Caco-2 (cell line): ENCODE measurements around the gene NLGN2. TPM values are rescaled to one million over a fixed set of nuclear protein-coding genes. Genes with fewer than 3 reads are reported as not detected.
A peak's percentile ranks its signal among the peaks of the same experiment; 100 is the strongest.
"Not testable (repeated sequence)": the region's sequence is repeated elsewhere in the genome, so short reads cannot be mapped to it uniquely, and the experiment has no call there.

Experiments
- Bru-seq: library from RNA; stranded (reverse); fragments of 400-500 nt; gene quantifications from one replicate; lab custom pipeline; 2021; lab: Mats Ljungman, UMichigan
- BruChase-seq, 2 experiments: library from RNA; stranded (reverse); fragments of 400-500 nt; gene quantifications; one replicate each; lab custom pipeline; 2021; lab: Mats Ljungman, UMichigan
- BruUV-seq: library from RNA; stranded (reverse); fragments of 400-500 nt; replicated peaks from 2 replicates; lab custom pipeline; 2021; lab: Mats Ljungman, UMichigan
- CTCF ChIA-PET: fragments of 300-600 bp; sonication (Branson Sonifier 250); formaldehyde crosslinking; loops from one replicate; lab custom pipeline; 2022; ENCODE audit warnings: antibody characterized with exemption; lab: Charles Lee
- POLR2A ChIA-PET: fragments of 300-600 bp; sonication (Branson Sonifier 250); formaldehyde crosslinking; loops from one replicate; lab custom pipeline; 2022; ENCODE audit warnings: antibody characterized with exemption; lab: Charles Lee
- DNase-seq, 2 experiments: peaks; one replicate each; pipeline versions ENCODE4 v3.0.0 to v3.0.0-alpha.2; 2020 to 2022
- H3K27me3 ChIP-seq: replicated peaks from 2 replicates; pipeline ENCODE4 v1.6.0; 2011; ENCODE audit warnings: low read length; ENCODE audit not compliant: control insufficient read depth, insufficient read depth
- H3K36me3 ChIP-seq: 2 replicates; pipeline ENCODE4 v1.5.1; 2011; ENCODE audit warnings: low read length; ENCODE audit not compliant: control insufficient read depth, insufficient read depth
- H3K4me1 ChIP-seq: fragments of 250-450 bp; sonication (Bioruptor Pico); 2 replicates; pipeline ENCODE4 v1.5.1; 2020; ENCODE audit warnings: mild to moderate bottlenecking
- H3K4me3 ChIP-seq: 2 replicates; pipeline ENCODE4 v1.5.1; 2011; ENCODE audit warnings: low read depth, mild to moderate bottlenecking, control low read depth, low read length
- H3K9me3 ChIP-seq: fragments of 250-450 bp; sonication (Bioruptor Pico); 2 replicates; pipeline ENCODE4 v1.5.1; 2020; ENCODE audit warnings: mild to moderate bottlenecking, moderate library complexity
- H3K27ac Mint-ChIP-seq: one replicate; pipeline ENCODE4 v1.8.0; 2022; ENCODE audit warnings: mixed read lengths; ENCODE audit not compliant: unreplicated experiment
- H3K27me3 Mint-ChIP-seq: one replicate; pipeline ENCODE4 v1.8.0; 2022; ENCODE audit warnings: mixed read lengths; ENCODE audit not compliant: insufficient read depth, unreplicated experiment
- H3K36me3 Mint-ChIP-seq: one replicate; pipeline ENCODE4 v1.8.0; 2022; ENCODE audit warnings: mild to moderate bottlenecking, mixed read lengths; ENCODE audit not compliant: insufficient read depth, unreplicated experiment
- H3K4me1 Mint-ChIP-seq: one replicate; pipeline ENCODE4 v1.8.0; 2022; ENCODE audit warnings: low read depth, mixed read lengths; ENCODE audit not compliant: unreplicated experiment
- H3K4me3 Mint-ChIP-seq: one replicate; pipeline ENCODE4 v1.8.0; 2022; ENCODE audit warnings: mild to moderate bottlenecking, moderate library complexity, mixed read lengths; ENCODE audit not compliant: unreplicated experiment
- H3K9me3 Mint-ChIP-seq: one replicate; pipeline ENCODE4 v1.8.0; 2022; ENCODE audit warnings: mixed read lengths; ENCODE audit not compliant: unreplicated experiment
- intact Hi-C: fragments of 100-400 bp; cut with micrococcal nuclease; formaldehyde crosslinking; loops from one replicate; pipeline ENCODE4 v1.10.0; 2022; ENCODE audit not compliant: unreplicated experiment
- long read RNA-seq: library from polyadenylated mRNA; stranded (forward); transcript quantifications from one replicate; pipeline ENCODE4 v2.0.0, GENCODE V29; 2022
- total RNA-seq: library from RNA; stranded (reverse); gene quantifications from 2 replicates; pipeline ENCODE4 v1.2.3, GENCODE V29; 2022
- TF ChIP-seq, protein P1 (sequence below), 2 experiments: fragments of 200-600 bp in 1 of 2; IDR thresholded peaks; 1 replicate in 1 of 2; 2 replicates in 1 of 2; pipeline versions ENCODE4 v1.5.1 to v1.8.0; 2011 to 2022; ENCODE audit warnings: antibody characterized with exemption in 1 of 2, control low read depth in 1 of 2, inconsistent platforms in 1 of 2, low read depth in 1 of 2, low read length in 1 of 2, mild to moderate bottlenecking in 1 of 2, moderate library complexity in 1 of 2; ENCODE audit not compliant: insufficient read depth in 1 of 2, severe bottlenecking in 1 of 2, unreplicated experiment in 1 of 2

The NLGN2 gene
- total RNA-seq = 12.6 and 16.1 TPM in 2 replicates
- percentile 43 among the genes with signal in this experiment for Bru-seq, nascent RNA
- percentile 54 among the genes with signal in this experiment for BruChase-seq, experiment 1, labeled RNA remaining after a 2-hour chase
- BruChase-seq, experiment 2, labeled RNA remaining after a 6-hour chase = percentile 72 among the genes with signal in this experiment
- long read RNA-seq, partial matches to known transcripts = 0 of 6 reads
- long read RNA-seq, other reads (novel, unspliced or antisense) = 6 of 6 reads

DNA sequence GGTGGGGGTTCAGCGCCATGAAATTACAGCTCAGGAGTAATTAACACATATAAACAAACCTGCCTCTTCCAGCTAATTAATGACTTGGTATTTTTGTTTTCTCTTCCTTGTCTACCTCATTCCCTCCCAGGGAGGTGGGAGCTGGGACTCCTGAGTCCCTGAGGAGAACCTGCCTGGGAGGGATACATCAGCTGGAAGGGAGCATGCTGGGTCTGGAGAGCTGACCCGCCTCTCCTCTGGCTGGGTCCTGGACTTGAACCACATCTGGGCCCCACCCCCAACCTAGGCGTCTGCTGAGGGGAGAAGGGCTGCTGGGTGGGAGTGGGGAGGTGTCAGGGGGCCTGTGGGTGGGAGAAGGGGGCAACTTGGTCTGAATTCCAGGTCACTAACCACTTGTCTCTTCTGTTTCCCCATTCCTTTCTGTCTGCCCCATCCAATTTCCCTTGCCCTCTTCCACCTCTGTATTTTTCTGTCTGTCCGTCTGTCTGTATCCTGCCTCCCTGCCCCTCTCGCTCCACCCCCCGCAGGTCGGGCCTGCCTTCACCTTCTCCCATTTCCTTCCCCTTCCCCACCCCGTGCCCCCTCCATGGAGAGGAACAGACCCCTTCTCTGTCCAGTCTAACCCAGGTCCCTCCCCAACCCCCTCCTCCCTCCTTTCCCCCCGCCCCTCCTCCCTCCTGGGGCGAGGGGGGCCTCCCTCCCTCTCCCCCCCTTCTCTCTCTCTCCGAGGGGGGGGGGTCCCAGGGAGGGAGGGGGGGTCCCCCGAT lies at the start of gene NLGN2:
Gene NLGN2 (plus strand): TSS at position 361 of the 767 bp plus-strand sequence. CDS start 411 bp downstream, outside the sequence.
- intact Hi-C loops = no loop called here
- no peak for DNase-seq
- Histone ChIP-seq H3K4me3 (no peak within 1 kb of the TSS), H3K9me3 (no peaks in the 10 kb centered on the region), H3K4me1 (no peaks in the 10 kb centered on the region), H3K27me3 (no peaks in the 10 kb centered on the region), H3K36me3 (no peaks in the 10 kb centered on the region)
- no peak within 1 kb of the TSS for H3K27ac Mint-ChIP-seq
- H3K4me3 Mint-ChIP-seq = peak within 1 kb of the TSS; percentile 29
- POLR2A ChIA-PET = interaction anchor here (0.5 kb wide), 1 partner anchor 9 kb away, joined by 5 read pairs; no protein-coding TSS in a partner anchor
- no peaks in the 10 kb centered on the region for H3K27me3 Mint-ChIP-seq
- no peaks in the 10 kb centered on the region for H3K9me3 Mint-ChIP-seq
- BruUV-seq = no TSS peak
- H3K4me1 Mint-ChIP-seq = peaks cover 8% of the 10 kb centered on the region
- TF ChIP-seq, protein P1, sequence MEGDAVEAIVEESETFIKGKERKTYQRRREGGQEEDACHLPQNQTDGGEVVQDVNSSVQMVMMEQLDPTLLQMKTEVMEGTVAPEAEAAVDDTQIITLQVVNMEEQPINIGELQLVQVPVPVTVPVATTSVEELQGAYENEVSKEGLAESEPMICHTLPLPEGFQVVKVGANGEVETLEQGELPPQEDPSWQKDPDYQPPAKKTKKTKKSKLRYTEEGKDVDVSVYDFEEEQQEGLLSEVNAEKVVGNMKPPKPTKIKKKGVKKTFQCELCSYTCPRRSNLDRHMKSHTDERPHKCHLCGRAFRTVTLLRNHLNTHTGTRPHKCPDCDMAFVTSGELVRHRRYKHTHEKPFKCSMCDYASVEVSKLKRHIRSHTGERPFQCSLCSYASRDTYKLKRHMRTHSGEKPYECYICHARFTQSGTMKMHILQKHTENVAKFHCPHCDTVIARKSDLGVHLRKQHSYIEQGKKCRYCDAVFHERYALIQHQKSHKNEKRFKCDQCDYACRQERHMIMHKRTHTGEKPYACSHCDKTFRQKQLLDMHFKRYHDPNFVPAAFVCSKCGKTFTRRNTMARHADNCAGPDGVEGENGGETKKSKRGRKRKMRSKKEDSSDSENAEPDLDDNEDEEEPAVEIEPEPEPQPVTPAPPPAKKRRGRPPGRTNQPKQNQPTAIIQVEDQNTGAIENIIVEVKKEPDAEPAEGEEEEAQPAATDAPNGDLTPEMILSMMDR (IDR thresholded peaks at IDR 0.05; ENCODE audit: insufficient read depth in 1 of 2, low read depth in 1 of 2, low read length in 1 of 2, severe bottlenecking in 1 of 2, unreplicated experiment in 1 of 2) = no peak
- CTCF ChIA-PET = interaction anchor here (0.6 kb wide), 1 partner anchor 29 kb away, joined by 3 read pairs; no protein-coding TSS in a partner anchor
- peaks cover 6% of the 10 kb centered on the region for H3K36me3 Mint-ChIP-seq

DNA sequence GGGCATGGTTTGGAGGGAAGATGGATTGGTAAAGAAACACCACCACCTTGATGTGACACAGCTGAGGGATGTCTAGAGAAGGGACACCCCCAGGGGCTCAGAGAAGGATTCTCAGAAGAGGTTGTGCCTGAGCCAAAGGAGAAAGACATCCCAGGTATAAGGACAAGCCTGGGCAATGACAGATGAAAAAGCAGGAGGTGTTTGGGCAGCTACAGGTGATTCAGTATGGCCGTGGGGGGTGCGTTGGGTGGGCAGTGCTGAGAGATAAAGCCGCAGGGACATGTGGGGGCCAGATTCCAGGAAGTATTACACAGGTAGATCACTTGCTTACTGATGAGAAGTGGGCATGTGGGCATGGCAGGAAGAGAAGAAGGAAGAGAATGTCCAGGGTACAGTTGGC lies 45.7 kb upstream of the NLGN2 start:
- H3K4me3 ChIP-seq = no peak overlapping the region
- CTCF ChIA-PET = no interaction called here
- no peaks in the 10 kb centered on the region for H3K4me1 Mint-ChIP-seq
- POLR2A ChIA-PET = no interaction called here
- no TSS peak for BruUV-seq
- intact Hi-C loops = no loop called here
- no peak overlapping the region for H3K27ac Mint-ChIP-seq
- no peaks in the 10 kb centered on the region for H3K36me3 Mint-ChIP-seq
- no peaks in the 10 kb centered on the region for H3K27me3 ChIP-seq
- TF ChIP-seq, protein P1 (IDR thresholded peaks at IDR 0.05; ENCODE audit: insufficient read depth in 1 of 2, low read depth in 1 of 2, low read length in 1 of 2, severe bottlenecking in 1 of 2, unreplicated experiment in 1 of 2) = no peak
- no peaks in the 10 kb centered on the region for H3K27me3 Mint-ChIP-seq
- no peaks in the 10 kb centered on the region for H3K4me1 ChIP-seq
- H3K36me3 ChIP-seq = no peaks in the 10 kb centered on the region
- no peak overlapping the region for H3K4me3 Mint-ChIP-seq
- DNase-seq = no peak
- no peaks in the 10 kb centered on the region for H3K9me3 Mint-ChIP-seq
- no peaks in the 10 kb centered on the region for H3K9me3 ChIP-seq

DNA sequence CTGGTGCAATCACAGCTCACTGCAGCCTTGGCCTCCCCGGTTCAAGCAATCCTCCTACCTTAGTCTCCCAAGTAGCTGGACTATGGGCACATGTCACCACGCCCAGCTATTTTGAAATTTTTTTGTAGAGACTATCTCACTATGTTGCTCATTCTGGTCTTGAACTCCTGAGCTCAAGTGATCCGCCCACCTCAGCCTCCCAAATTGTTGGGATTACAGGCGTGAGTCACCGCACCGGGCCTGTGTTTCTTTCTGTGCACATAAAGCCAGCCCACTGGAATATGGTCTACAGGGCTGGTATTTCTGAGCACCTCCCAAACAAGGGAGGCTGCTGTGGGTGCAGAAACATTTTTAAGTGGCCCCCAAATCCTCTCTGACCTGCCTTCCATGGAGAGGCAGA lies 44.3 kb upstream of the NLGN2 start:
- CTCF ChIA-PET = no interaction called here

DNA sequence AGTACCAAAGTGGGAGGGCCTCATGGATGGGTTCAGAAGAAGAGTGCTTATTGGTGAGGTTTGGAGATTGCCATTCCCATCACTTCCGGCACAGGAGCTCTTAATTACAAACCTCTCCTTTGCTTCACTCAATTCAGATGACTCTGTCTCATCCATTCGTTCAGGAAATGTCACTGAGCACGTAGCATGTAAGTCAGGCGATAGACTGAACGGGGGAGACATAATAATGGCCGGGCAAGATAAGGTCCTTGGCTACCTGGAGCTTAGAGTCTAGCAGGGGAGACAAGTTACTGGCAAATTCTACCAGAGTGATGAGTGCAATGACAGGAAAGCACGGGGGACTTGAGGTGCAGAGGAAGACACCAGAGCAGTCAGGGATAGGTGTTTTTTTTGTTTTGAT lies 41.7 kb upstream of the NLGN2 start:
- H3K4me1 ChIP-seq, H3K27me3 Mint-ChIP-seq, H3K27ac Mint-ChIP-seq, H3K9me3 ChIP-seq, H3K36me3 ChIP-seq, H3K4me3 ChIP-seq, H3K27me3 ChIP-seq, CTCF ChIA-PET, H3K4me3 Mint-ChIP-seq, H3K4me1 Mint-ChIP-seq, H3K36me3 Mint-ChIP-seq, H3K9me3 Mint-ChIP-seq, intact Hi-C loops, BruUV-seq, DNase-seq, POLR2A ChIA-PET: not testable (repeated sequence)

More for the DNA sequence above, 44.3 kb upstream of the NLGN2 start:
- Histone ChIP-seq H3K4me3 (no peak overlapping the region), H3K9me3 (no peaks in the 10 kb centered on the region), H3K4me1 (no peaks in the 10 kb centered on the region), H3K27me3 (no peaks in the 10 kb centered on the region), H3K36me3 (no peaks in the 10 kb centered on the region)
- Mint-ChIP-seq H3K9me3 (no peaks in the 10 kb centered on the region), H3K27me3 (no peaks in the 10 kb centered on the region), H3K36me3 (no peaks in the 10 kb centered on the region), H3K4me3 (no peak overlapping the region), H3K27ac (no peak overlapping the region), H3K4me1 (no peaks in the 10 kb centered on the region)
- POLR2A ChIA-PET = no interaction called here
- intact Hi-C loops = no loop called here
- TF ChIP-seq, protein P1 (IDR thresholded peaks at IDR 0.05; ENCODE audit: insufficient read depth in 1 of 2, low read depth in 1 of 2, low read length in 1 of 2, severe bottlenecking in 1 of 2, unreplicated experiment in 1 of 2) = no peak
- DNase-seq = no peak
- no TSS peak for BruUV-seq
